GM12878 (cell line): ENCODE measurements around the gene MRRF.

Source experiments
- BRCA1 ChIP-seq: IDR thresholded peaks from 2 replicates; pipeline ENCODE4 v1.6.1; 2011; ENCODE audit warnings: low read depth, low read length, improper control_type of control experiment
- CHD4 ChIP-seq: fragments of 200-600 bp; sonication (generic); IDR thresholded peaks from 2 replicates; pipeline ENCODE4 v1.6.1; 2016; ENCODE audit warnings: mild to moderate bottlenecking
- ELK1 ChIP-seq: IDR thresholded peaks from 2 replicates; pipeline ENCODE4 v1.6.1; 2012; ENCODE audit warnings: low read depth, low read length, improper control_type of control experiment
- GATAD2B ChIP-seq: fragments of 450-650 bp; conservative IDR thresholded peaks from 2 replicates; pipeline ENCODE4 v1.6.1; 2017; ENCODE audit warnings: low read depth, mild to moderate bottlenecking, moderate library complexity
- KAT2A ChIP-seq: conservative IDR thresholded peaks from 2 replicates; pipeline ENCODE4 v1.6.1; 2011; ENCODE audit warnings: low read depth, low read length; ENCODE audit not compliant: control insufficient read depth
- KDM1A ChIP-seq: fragments of 200-600 bp; sonication (generic); IDR thresholded peaks from 2 replicates; pipeline ENCODE4 v1.6.1; 2016; ENCODE audit warnings: borderline replicate concordance
- NFYA ChIP-seq: IDR thresholded peaks from 2 replicates; pipeline ENCODE4 v1.6.1; 2011; ENCODE audit warnings: low read depth, mild to moderate bottlenecking, low read length, improper control_type of control experiment, borderline replicate concordance
- POLR2A ChIP-seq: IDR thresholded peaks from 2 replicates; pipeline ENCODE4 v1.6.1; 2011; ENCODE audit warnings: low read depth, mild to moderate bottlenecking, low read length
- RAD51 ChIP-seq: fragments of 450-650 bp; IDR thresholded peaks from 2 replicates; pipeline ENCODE4 v1.6.1; 2016; ENCODE audit warnings: moderate library complexity, mild to moderate bottlenecking, inconsistent platforms
- RB1 ChIP-seq: fragments of 450-650 bp; formaldehyde crosslinking; IDR thresholded peaks from 2 replicates; pipeline ENCODE4 v1.6.1; 2017; ENCODE audit warnings: mild to moderate bottlenecking, borderline replicate concordance
- SMAD1 ChIP-seq: fragments of 450-650 bp; IDR thresholded peaks from 2 replicates; pipeline ENCODE4 v1.6.1; 2018; ENCODE audit warnings: mild to moderate bottlenecking, low read depth; ENCODE audit not compliant: partially characterized antibody
- ZNF274 ChIP-seq: IDR thresholded peaks from one replicate; pipeline ENCODE4 v1.8.0; 2011; ENCODE audit not compliant: insufficient read length, insufficient read depth
- TF ChIP-seq, protein P1 (sequence below), 3 experiments: IDR thresholded peaks in 2 of 3; conservative IDR thresholded peaks in 1 of 3; 2 replicates each; pipeline ENCODE4 v1.5.1; 2011; ENCODE audit warnings: low read depth in 3 of 3, low read length in 3 of 3, mild to moderate bottlenecking in 3 of 3, control low read depth in 2 of 3, moderate library complexity in 2 of 3, inconsistent platforms in 1 of 3, mixed read lengths in 1 of 3; ENCODE audit not compliant: control insufficient read depth in 2 of 3, insufficient read depth in 1 of 3; ENCODE audit errors: extremely low read depth in 1 of 3
- TF ChIP-seq, protein P2 (sequence below): IDR thresholded peaks from 2 replicates; pipeline ENCODE4 v1.6.1; 2012; ENCODE audit warnings: mild to moderate bottlenecking, low read depth, low read length

- TF ChIP-seq KAT2A (no peak), KDM1A (no peak), BRCA1 (no peak), GATAD2B (no peak), ELK1 (no peak), RB1 (no peak), ZNF274 (no peak), CHD4 (no peak), SMAD1 (no peak), NFYA (no peak), RAD51 (no peak), POLR2A (no peak)
- TF ChIP-seq, protein P1, sequence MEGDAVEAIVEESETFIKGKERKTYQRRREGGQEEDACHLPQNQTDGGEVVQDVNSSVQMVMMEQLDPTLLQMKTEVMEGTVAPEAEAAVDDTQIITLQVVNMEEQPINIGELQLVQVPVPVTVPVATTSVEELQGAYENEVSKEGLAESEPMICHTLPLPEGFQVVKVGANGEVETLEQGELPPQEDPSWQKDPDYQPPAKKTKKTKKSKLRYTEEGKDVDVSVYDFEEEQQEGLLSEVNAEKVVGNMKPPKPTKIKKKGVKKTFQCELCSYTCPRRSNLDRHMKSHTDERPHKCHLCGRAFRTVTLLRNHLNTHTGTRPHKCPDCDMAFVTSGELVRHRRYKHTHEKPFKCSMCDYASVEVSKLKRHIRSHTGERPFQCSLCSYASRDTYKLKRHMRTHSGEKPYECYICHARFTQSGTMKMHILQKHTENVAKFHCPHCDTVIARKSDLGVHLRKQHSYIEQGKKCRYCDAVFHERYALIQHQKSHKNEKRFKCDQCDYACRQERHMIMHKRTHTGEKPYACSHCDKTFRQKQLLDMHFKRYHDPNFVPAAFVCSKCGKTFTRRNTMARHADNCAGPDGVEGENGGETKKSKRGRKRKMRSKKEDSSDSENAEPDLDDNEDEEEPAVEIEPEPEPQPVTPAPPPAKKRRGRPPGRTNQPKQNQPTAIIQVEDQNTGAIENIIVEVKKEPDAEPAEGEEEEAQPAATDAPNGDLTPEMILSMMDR (IDR thresholded peaks at IDR 0.05 in 2 of 3, conservative IDR thresholded peaks at IDR 0.05 in 1 of 3; ENCODE audit: control insufficient read depth in 2 of 3, extremely low read depth in 1 of 3, insufficient read depth in 1 of 3, low read depth in 3 of 3, low read length in 3 of 3): no peak
- TF ChIP-seq, protein P2, sequence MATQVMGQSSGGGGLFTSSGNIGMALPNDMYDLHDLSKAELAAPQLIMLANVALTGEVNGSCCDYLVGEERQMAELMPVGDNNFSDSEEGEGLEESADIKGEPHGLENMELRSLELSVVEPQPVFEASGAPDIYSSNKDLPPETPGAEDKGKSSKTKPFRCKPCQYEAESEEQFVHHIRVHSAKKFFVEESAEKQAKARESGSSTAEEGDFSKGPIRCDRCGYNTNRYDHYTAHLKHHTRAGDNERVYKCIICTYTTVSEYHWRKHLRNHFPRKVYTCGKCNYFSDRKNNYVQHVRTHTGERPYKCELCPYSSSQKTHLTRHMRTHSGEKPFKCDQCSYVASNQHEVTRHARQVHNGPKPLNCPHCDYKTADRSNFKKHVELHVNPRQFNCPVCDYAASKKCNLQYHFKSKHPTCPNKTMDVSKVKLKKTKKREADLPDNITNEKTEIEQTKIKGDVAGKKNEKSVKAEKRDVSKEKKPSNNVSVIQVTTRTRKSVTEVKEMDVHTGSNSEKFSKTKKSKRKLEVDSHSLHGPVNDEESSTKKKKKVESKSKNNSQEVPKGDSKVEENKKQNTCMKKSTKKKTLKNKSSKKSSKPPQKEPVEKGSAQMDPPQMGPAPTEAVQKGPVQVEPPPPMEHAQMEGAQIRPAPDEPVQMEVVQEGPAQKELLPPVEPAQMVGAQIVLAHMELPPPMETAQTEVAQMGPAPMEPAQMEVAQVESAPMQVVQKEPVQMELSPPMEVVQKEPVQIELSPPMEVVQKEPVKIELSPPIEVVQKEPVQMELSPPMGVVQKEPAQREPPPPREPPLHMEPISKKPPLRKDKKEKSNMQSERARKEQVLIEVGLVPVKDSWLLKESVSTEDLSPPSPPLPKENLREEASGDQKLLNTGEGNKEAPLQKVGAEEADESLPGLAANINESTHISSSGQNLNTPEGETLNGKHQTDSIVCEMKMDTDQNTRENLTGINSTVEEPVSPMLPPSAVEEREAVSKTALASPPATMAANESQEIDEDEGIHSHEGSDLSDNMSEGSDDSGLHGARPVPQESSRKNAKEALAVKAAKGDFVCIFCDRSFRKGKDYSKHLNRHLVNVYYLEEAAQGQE: no peak
Observed at GRCh38 chr9:122370869-122371755, 106.4 kb downstream of the MRRF start, which contains the start of gene PTGS1.
